ENCODE data around the gene NPC2. TPM values are rescaled to one million over a fixed set of nuclear protein-coding genes. Genes with fewer than 3 reads are reported as not detected.

Gene NPC2
- total RNA-seq, 4 donors from 2014 or later = 119 to 205 (median 162) TPM

DNA sequence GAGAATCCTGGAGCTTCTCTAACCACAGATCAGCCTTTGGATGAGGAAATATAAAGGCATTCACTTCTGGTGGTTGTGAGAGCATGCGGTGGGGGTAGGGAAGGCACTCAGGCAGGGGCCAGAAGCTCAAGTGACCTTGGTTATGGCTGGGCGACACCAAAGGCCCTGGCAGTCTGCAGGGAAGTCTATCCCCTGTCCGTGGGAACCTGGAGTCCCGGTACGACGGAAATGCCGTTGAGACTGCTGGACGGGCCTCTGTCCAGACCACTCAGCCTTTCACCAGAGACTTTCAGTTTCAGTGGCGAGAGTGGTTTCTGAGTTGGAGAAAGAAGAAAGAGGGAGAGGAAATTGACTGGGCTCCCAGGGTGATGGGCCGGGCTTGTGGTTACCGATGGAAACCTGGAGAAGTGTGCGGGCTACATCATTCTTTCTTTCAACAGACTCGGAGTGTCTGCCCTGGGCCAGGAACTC lies 21.4 kb upstream of the NPC2 start:
- Histone ChIP-seq H3K27ac (replicated peaks in 1 of 4) (no peak overlapping the region), H3K4me3 (no peak overlapping the region), H3K4me1 (peaks cover 0 to 5% (median 0%) of the 10 kb centered on the region in 4 donors), H3K36me3 (peaks cover 0 to 23% (median 7%) of the 10 kb centered on the region in 4 donors), H3K9me3 (no peaks in the 10 kb centered on the region), H3K27me3 (no peaks in the 10 kb centered on the region)
- intact Hi-C loops (cut with DNase I) = no loop called here
- DNase-seq (ENCODE audit: extremely low spot score) = no peak
- TF ChIP-seq, protein P1, sequence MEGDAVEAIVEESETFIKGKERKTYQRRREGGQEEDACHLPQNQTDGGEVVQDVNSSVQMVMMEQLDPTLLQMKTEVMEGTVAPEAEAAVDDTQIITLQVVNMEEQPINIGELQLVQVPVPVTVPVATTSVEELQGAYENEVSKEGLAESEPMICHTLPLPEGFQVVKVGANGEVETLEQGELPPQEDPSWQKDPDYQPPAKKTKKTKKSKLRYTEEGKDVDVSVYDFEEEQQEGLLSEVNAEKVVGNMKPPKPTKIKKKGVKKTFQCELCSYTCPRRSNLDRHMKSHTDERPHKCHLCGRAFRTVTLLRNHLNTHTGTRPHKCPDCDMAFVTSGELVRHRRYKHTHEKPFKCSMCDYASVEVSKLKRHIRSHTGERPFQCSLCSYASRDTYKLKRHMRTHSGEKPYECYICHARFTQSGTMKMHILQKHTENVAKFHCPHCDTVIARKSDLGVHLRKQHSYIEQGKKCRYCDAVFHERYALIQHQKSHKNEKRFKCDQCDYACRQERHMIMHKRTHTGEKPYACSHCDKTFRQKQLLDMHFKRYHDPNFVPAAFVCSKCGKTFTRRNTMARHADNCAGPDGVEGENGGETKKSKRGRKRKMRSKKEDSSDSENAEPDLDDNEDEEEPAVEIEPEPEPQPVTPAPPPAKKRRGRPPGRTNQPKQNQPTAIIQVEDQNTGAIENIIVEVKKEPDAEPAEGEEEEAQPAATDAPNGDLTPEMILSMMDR (IDR thresholded peaks at IDR 0.05) = no peak
- TF ChIP-seq POLR2AphosphoS5 (IDR thresholded peaks at IDR 0.05) = no peak
- no peak for TF ChIP-seq POLR2A (IDR thresholded peaks at IDR 0.05; ENCODE audit: low read depth)
- 55% methylated on average over 12 of the region's 13 CpGs for WGBS

DNA sequence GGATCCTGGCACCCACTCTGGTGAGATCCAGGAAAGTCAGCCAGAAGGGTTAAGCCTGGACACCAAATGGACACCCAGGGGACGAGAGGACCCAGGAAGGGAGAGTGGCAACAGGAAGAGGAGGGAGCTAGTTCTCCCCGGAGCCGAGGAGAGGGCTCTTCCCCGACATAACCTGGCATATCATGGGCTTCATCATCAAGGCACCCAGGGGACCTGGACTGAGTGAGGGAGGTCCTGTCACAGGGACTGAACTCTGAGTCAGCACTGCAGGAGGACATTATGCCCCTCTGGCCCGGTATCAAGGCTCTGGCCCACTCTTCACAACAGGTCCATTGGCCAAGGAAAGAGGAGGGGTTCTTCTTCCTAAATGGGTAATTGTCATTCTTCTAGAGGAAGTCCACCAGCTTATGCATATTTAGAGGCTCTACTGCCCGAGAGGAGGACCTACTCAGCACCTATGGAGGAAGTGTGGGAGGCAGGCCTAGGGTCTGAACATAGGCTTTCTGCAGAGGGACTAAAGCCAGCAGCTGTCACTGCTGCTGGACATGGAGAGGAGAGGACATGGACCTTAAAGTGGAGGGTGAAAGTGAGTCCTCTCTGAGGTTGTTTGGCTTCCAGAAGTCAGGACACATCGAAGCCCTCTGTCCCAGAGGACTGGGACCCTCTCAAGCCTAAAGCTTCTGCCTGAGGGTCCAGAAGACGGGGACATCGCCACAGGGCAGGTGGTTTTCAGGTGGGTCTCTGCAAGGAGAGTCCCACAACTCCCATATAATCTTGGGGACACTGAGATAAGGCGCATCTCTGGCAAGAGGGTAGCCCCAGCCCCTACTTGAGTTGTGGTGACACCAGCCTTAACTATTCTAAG lies 19.1 kb upstream of the NPC2 start:
- no peaks in the 10 kb centered on the region for H3K9me3 ChIP-seq
- TF ChIP-seq POLR2AphosphoS5 (IDR thresholded peaks at IDR 0.05) = no peak
- no peak for TF ChIP-seq POLR2A (IDR thresholded peaks at IDR 0.05; ENCODE audit: low read depth)
- TF ChIP-seq, protein P1 (IDR thresholded peaks at IDR 0.05) = no peak
- H3K27ac ChIP-seq (replicated peaks in 1 of 4) = no peak overlapping the region
- 79% methylated on average over 8 of the region's 10 CpGs for WGBS
- peaks cover 0 to 42% (median 10%) of the 10 kb centered on the region in 4 donors for H3K36me3 ChIP-seq
- H3K4me1 ChIP-seq = peaks cover 0 to 5% (median 0%) of the 10 kb centered on the region in 4 donors
- DNase-seq (ENCODE audit: extremely low spot score) = no peak
- intact Hi-C loops (cut with DNase I) = no loop called here
- H3K4me3 ChIP-seq = no peak overlapping the region
- H3K27me3 ChIP-seq = no peaks in the 10 kb centered on the region

DNA sequence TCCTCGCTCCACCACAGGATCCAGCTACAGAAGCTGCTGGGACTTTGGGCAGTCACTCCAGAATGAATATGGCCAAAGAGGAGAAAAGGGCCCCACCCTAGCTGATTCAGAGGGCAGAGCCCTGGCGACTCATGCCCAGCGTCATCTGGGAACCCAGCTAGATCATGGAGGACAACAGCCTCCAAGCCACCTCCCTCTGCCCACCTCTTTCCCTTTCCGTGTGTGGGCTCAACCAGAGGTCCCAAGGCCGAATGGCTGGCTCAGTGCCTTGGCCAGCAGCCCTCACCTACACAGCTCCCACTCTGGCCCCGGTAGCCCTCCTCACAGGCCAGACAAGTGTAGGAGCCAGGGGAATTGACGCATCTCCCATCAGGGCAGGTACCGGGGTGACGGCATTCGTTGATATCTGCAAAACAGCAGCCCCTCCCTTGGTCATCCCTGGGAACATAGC lies 17.9 kb upstream of the NPC2 start:
- no peaks in the 10 kb centered on the region for H3K27me3 ChIP-seq
- H3K9me3 ChIP-seq = no peaks in the 10 kb centered on the region
- H3K4me1 ChIP-seq = peaks cover 0 to 5% (median 0%) of the 10 kb centered on the region in 4 donors
- peaks cover 0 to 35% (median 8%) of the 10 kb centered on the region in 4 donors for H3K36me3 ChIP-seq
- no peak overlapping the region for H3K4me3 ChIP-seq
- H3K27ac ChIP-seq (replicated peaks in 1 of 4) = no peak overlapping the region
- intact Hi-C loops (cut with DNase I) = no loop called here
- WGBS = 61% methylated on average over 7 of the region's 10 CpGs
- TF ChIP-seq POLR2AphosphoS5 (IDR thresholded peaks at IDR 0.05) = no peak
- TF ChIP-seq, protein P1 (IDR thresholded peaks at IDR 0.05) = no peak
- TF ChIP-seq EP300 (IDR thresholded peaks at IDR 0.05) = no peak
- TF ChIP-seq POLR2A (IDR thresholded peaks at IDR 0.05; ENCODE audit: low read depth) = no peak
- no peak for DNase-seq (ENCODE audit: extremely low spot score)

DNA sequence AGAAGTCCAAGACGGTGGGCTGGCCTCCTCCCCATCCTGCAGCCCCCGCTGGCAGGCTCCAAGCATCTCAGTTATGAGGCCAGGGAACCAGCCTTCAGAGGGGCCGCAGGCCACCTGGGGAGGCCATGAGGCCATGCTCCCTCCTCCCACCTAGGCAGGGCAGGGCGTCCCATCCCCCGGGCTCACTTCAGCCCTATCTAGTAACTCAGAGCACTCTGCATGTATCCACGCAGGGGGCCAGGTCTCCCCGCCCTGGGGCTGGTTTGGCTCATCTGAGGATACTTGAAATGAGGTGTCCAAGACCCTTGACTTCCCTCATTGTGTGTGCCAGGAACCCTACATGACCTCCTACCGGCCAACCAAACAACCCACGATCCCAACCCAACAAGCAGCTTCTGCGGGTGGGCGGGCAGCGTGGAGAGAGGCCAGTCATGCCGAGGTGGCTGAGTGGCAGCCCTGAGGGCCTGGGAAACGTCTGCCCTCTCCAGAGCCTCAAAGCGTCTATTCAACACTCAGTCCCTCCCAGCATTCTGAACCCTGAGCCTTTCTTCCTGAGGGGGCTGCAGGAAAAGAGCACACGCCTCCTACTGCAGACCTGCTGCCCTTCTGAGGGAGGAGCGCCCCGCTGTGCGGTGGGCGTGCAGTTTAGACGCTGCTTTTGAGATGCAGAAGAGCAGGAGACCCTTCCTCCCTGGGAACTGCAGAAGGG lies 17.3 kb upstream of the NPC2 start:
- Histone ChIP-seq H3K9me3 (no peaks in the 10 kb centered on the region), H3K4me3 (no peak overlapping the region), H3K4me1 (peaks cover 0 to 5% (median 0%) of the 10 kb centered on the region in 4 donors), H3K36me3 (peaks cover 0 to 35% (median 6%) of the 10 kb centered on the region in 4 donors), H3K27ac (replicated peaks in 1 of 4) (no peak overlapping the region), H3K27me3 (no peaks in the 10 kb centered on the region)
- TF ChIP-seq, protein P1 (IDR thresholded peaks at IDR 0.05) = no peak
- TF ChIP-seq EP300 (IDR thresholded peaks at IDR 0.05) (no peak), POLR2AphosphoS5 (IDR thresholded peaks at IDR 0.05) (no peak)
- no peak for DNase-seq (ENCODE audit: extremely low spot score)
- intact Hi-C loops (cut with DNase I) = no loop called here
- WGBS = 75% methylated on average over 7 of the region's 21 CpGs

Measured in esophagus muscularis mucosa (tissue), 4 donors.